ENCODE results near the gene ZNF726. TPM values are rescaled to one million over a fixed set of nuclear protein-coding genes. Genes with fewer than 3 reads are reported as not detected.
"Not testable (repeated sequence)": the region's sequence is repeated elsewhere in the genome, so short reads cannot be mapped to it uniquely, and the experiment has no call there.

Gene ZNF726
- total RNA-seq, 1 experiment from 2014 or later, result not detected

DNA sequence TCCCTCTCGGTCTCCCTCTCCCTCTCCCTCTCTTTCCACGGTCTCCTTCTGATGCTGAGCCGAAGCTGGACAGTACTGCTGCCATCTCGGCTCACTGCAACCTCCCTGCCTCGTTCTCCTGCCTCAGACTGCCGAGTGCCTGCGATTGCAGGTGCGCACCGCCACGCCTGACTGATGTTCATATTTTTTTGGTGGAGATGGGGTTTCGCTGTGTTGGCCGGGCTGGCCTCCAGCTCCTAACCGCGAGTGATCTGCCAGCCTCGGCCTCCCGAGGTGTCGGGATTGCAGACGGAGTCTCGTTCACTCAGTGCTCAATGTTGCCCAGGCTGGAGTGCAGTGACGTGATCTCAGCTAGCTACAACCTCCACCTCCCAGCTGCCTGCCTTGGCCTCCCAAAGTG, 48.7 kb downstream of the ZNF726 start:
- POLR2A ChIA-PET; H3K4me2 ChIP-seq (ENCODE audit: low read length); ATAC-seq; H3K4me1 ChIP-seq (ENCODE audit: control insufficient read depth in 1 of 2, insufficient read depth in 2 of 2, low read length in 2 of 2); CTCF ChIA-PET; H2AFZ ChIP-seq (ENCODE audit: low read depth, low read length, poor library complexity, severe bottlenecking); H3K9ac ChIP-seq (ENCODE audit: low read length); H3K27me3 ChIP-seq (ENCODE audit: insufficient read depth, low read length); H3K79me2 ChIP-seq (ENCODE audit: insufficient read depth, low read length); H3K4me3 ChIP-seq (replicated peaks in 1 of 2; ENCODE audit: low read depth in 1 of 2, low read length in 2 of 2); H3K9me2 ChIP-seq (ENCODE audit: insufficient read depth); H4K20me1 ChIP-seq (ENCODE audit: insufficient read depth); DNase-seq (ENCODE audit: low read depth, low spot score); H3K27ac ChIP-seq (ENCODE audit: low read depth, low read length); RAD21 ChIA-PET (ENCODE audit: low non-redundant PET in 1 of 2, low total read pairs in 2 of 2, uncharacterized antibody in 2 of 2, unreplicated experiment in 2 of 2); BruUV-seq (replicated peaks); intact Hi-C loops (cut with micrococcal nuclease); H3K36me3 ChIP-seq (ENCODE audit: control insufficient read depth in 1 of 2, insufficient read depth in 2 of 2, low read length in 2 of 2): not testable (repeated sequence)
- H3K9me3 ChIP-seq (ENCODE audit: control insufficient read depth in 1 of 2, insufficient read depth in 1 of 2, low read depth in 1 of 2, low read length in 2 of 2), result peaks cover 3 to 20% of the 10 kb centered on the region in 2 experiments; a peak in 2 of 4 replicates

DNA sequence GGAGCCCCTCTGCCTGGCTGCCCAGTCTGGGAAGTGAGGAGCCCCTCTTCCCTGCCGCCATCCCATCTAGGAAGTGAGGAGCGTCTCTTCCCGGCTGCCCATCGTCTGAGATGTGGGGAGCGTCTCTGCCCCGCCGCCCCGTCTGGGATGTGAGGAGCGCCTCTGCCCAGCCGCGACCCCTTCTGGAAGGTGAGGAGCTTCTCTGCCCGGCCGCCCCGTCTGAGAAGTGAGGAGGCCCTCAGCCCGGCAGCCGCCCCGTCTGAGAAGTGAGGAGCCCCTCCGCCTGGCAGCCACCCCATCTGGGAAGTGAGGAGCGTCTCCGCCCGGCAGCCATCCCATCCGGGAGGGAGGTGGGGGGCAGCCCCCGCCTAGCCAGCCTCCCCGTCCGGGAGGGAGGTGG, 49.2 kb downstream of the ZNF726 start:
- H2AFZ ChIP-seq (ENCODE audit: low read depth, low read length, poor library complexity, severe bottlenecking); H4K20me1 ChIP-seq (ENCODE audit: insufficient read depth); POLR2A ChIA-PET; H3K27me3 ChIP-seq (ENCODE audit: insufficient read depth, low read length); H3K4me2 ChIP-seq (ENCODE audit: low read length); CTCF ChIA-PET; ATAC-seq; H3K79me2 ChIP-seq (ENCODE audit: insufficient read depth, low read length); H3K9me2 ChIP-seq (ENCODE audit: insufficient read depth); H3K4me3 ChIP-seq (replicated peaks in 1 of 2; ENCODE audit: low read depth in 1 of 2, low read length in 2 of 2); H3K9ac ChIP-seq (ENCODE audit: low read length); BruUV-seq (replicated peaks); DNase-seq (ENCODE audit: low read depth, low spot score); intact Hi-C loops (cut with micrococcal nuclease); H3K4me1 ChIP-seq (ENCODE audit: control insufficient read depth in 1 of 2, insufficient read depth in 2 of 2, low read length in 2 of 2); H3K36me3 ChIP-seq (ENCODE audit: control insufficient read depth in 1 of 2, insufficient read depth in 2 of 2, low read length in 2 of 2); H3K27ac ChIP-seq (ENCODE audit: low read depth, low read length); RAD21 ChIA-PET (ENCODE audit: low non-redundant PET in 1 of 2, low total read pairs in 2 of 2, uncharacterized antibody in 2 of 2, unreplicated experiment in 2 of 2): not testable (repeated sequence)
- H3K9me3 ChIP-seq (ENCODE audit: control insufficient read depth in 1 of 2, insufficient read depth in 1 of 2, low read depth in 1 of 2, low read length in 2 of 2), result peaks cover 3 to 20% of the 10 kb centered on the region in 2 experiments; a peak in 2 of 4 replicates

DNA sequence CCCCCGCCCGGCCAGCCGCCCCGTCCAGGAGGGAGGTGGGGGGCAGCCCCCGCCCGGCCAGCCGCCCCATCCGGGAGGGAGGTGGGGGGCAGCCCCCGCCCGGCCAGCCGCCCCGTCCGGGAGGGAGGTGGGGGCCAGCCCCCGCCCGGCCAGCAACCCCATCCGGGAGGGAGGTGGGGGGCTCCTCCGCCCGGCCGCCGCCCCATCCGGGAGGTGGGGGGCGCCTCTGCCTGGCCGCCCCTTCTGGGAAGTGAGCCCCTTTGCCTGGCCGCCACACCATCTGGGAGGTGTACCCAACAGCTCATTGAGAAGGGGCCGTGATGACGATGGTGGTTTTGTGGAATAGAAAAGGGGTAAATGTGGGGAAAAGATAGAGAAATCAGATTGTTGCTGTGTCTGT, 49.6 kb downstream of the ZNF726 start:
- intact Hi-C loops (cut with micrococcal nuclease); CTCF ChIA-PET; H3K4me2 ChIP-seq (ENCODE audit: low read length); H3K4me1 ChIP-seq (ENCODE audit: control insufficient read depth in 1 of 2, insufficient read depth in 2 of 2, low read length in 2 of 2); H3K36me3 ChIP-seq (ENCODE audit: control insufficient read depth in 1 of 2, insufficient read depth in 2 of 2, low read length in 2 of 2); H3K27ac ChIP-seq (ENCODE audit: low read depth, low read length); DNase-seq (ENCODE audit: low read depth, low spot score); H3K9me2 ChIP-seq (ENCODE audit: insufficient read depth); ATAC-seq; POLR2A ChIA-PET; H3K9ac ChIP-seq (ENCODE audit: low read length); RAD21 ChIA-PET (ENCODE audit: low non-redundant PET in 1 of 2, low total read pairs in 2 of 2, uncharacterized antibody in 2 of 2, unreplicated experiment in 2 of 2); H3K79me2 ChIP-seq (ENCODE audit: insufficient read depth, low read length); BruUV-seq (replicated peaks); H4K20me1 ChIP-seq (ENCODE audit: insufficient read depth); H2AFZ ChIP-seq (ENCODE audit: low read depth, low read length, poor library complexity, severe bottlenecking); H3K4me3 ChIP-seq (replicated peaks in 1 of 2; ENCODE audit: low read depth in 1 of 2, low read length in 2 of 2); H3K27me3 ChIP-seq (ENCODE audit: insufficient read depth, low read length): not testable (repeated sequence)
- peaks cover 3 to 20% of the 10 kb centered on the region in 2 experiments; a peak in 2 of 4 replicates for H3K9me3 ChIP-seq (ENCODE audit: control insufficient read depth in 1 of 2, insufficient read depth in 1 of 2, low read depth in 1 of 2, low read length in 2 of 2)

All from HCT116 (cell line).